ENCODE results near the gene RNF223.

DNA sequence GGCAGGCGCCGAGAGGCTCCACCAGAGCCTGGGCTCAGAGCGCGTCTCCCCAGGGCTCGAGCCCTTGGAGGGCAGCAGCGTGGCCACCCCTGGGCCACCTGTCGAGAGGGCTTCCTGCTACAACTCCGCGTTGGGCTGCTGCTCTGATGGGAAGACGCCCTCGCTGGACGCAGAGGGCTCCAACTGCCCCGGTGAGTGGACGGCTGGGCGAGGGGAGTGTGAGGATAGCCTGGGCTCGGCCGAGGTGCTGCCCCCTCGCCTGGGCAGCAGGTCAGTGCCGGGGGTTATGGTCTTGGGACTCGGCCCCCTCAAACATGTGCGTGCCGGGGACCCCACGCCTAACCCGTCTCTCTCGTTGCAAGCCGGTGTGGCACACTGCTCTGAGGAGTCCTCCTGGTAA lies 27.3 kb downstream of the RNF223 start:
- TF ChIP-seq, protein P1, sequence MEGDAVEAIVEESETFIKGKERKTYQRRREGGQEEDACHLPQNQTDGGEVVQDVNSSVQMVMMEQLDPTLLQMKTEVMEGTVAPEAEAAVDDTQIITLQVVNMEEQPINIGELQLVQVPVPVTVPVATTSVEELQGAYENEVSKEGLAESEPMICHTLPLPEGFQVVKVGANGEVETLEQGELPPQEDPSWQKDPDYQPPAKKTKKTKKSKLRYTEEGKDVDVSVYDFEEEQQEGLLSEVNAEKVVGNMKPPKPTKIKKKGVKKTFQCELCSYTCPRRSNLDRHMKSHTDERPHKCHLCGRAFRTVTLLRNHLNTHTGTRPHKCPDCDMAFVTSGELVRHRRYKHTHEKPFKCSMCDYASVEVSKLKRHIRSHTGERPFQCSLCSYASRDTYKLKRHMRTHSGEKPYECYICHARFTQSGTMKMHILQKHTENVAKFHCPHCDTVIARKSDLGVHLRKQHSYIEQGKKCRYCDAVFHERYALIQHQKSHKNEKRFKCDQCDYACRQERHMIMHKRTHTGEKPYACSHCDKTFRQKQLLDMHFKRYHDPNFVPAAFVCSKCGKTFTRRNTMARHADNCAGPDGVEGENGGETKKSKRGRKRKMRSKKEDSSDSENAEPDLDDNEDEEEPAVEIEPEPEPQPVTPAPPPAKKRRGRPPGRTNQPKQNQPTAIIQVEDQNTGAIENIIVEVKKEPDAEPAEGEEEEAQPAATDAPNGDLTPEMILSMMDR (IDR thresholded peaks at IDR 0.05), result no peak
- TF ChIP-seq POLR2A (IDR thresholded peaks at IDR 0.05), result no peak
